Activated T-cell treated with anti-CD3 and anti-CD28 coated beads for 48 hours (primary cell): ENCODE measurements around the gene CIITA.
"Not testable (repeated sequence)": the region's sequence is repeated elsewhere in the genome, so short reads cannot be mapped to it uniquely, and the experiment has no call there.

Source experiments
- DNase-seq: peaks from one replicate; pipeline ENCODE4 v3.0.0-alpha.2; 2020; ENCODE audit warnings: low read depth

The CIITA gene

DNA sequence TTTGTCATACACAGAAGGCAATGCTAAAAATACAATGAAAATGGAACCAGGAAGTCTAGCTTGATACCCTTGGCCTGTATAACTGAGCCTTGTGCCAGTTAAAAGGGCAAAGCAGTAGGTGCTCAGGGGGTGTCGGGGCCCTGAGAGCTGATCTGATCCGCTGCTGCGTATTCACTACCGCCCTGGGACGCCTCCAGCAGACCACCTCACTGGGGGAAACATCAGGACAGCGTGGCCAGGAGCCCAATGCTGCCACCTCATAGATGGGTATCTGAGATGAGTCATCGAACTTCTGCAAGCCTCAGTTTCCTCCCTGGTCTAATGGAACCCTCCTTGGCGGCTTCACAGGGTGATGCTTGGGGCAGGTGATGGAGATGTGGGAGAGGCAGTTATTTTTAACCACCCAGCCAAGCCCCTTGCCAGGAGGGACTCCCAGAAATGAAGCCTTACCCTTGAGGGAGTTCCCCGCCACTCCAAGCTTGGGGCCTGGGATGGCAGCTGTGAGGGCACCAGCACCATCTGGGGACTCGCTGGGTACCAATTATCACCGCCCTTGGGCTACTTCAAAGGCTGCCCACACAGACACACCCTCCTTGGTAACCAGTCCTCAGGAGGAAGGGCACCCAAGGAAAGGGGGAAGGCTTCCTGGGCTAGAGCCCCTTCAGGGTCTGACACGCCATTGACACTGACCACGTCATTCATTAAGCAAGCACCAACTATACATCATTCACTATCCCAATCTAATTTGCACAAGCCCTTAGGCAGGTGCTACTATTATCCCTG lies 57.5 kb downstream of the CIITA start:
- no peak for DNase-seq

DNA sequence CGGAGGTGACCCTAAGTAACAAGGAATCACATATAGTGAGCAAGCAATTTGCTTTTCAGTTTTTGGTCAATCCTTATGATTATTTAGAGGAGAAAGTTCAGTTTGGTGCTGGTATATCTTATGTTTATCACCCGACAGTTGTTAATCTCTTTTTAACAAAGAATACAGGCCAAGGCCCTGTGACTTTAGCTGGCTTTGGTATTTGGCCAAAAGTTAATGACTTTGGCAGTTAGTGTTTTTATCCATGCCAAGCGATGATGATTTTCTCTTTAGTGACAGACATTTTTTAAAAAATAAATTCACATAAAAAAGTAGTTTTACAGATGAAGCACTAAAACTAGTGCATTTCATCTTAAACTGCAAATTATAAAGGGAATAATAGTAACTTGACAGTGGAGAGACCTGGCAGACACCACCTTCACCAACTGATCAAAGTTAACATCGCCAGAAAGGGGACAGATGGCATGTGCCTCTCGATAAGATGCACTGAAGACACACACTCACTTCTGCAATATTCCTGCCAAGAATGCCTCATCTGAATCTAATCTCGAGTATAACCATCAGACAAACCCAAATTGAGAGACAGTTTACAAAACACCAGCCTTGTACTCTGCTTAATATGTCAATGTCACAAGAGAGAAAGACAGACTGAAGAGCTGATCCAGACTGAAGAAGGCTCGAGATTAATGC lies 58.4 kb downstream of the CIITA start:
- no peak for DNase-seq

DNA sequence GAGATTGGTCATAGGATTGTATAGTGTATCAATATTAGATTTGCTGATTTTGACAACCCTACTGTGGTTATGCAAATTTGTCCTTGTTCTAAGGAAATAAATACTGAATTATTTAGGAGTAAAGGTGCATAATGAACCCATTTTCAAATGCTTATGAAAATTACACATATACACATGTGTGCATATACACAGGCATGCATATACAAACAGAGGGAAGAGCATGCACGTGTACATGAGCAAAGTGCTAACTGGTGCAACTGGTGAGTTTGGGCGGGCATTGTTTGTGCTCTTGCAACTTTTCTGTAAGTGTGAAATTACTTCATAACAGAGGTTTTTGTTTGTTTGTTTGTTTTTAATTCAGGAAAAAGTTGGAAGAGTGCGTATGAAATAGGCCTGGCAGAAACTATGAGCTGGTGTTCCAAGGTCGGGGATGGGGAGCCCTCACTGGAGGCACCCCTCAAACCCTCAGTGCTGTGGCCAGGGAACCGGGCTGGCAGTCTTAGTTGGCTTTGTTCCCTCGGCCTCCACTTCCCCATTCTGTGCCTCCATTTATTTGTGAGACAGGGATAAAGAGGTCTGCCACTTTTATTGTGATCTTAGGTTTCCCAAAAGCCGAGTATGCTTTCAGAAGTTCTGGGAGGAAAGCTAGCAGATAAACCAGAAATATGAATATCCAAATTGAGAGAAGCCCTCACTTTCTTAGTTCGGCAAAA lies 59.4 kb downstream of the CIITA start:
- no peak for DNase-seq

DNA sequence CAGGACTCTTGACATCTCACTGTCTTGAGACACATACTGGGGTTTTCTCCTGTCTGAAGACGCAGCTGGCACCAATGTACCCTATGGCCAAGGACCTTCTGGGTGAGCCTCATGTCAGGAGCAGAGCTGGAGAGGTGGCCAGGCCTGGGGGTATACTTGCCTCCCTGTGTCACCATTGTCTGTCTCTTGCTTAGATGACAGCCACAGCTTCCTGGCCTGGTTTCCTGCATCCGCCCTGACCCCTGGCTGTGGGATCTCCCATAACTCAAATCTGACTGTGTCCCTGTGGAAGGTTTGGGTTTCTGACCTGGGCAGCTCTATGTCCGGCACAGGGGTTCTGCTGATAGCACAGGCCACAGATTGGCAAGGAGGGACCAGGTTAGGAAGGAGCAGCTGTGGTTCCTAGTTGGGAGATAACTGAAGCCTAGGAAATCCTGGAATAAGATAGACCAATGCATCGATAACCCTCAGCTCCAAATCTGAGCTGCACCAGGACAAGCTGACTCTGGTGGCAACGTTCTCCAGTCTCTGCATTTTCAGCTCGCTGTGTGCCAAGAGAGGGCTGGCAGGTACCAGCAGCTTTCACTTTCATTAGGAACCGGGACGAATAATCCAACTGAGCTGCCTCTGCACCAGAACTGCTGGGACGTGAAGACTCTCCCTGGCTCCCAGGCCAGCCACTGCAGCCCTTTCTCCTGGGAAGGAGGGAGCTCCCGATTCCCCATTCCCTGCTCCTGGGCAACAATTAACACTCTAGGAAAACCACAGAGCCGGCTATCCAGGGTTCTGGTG lies 60.3 kb downstream of the CIITA start:
- no peak for DNase-seq

DNA sequence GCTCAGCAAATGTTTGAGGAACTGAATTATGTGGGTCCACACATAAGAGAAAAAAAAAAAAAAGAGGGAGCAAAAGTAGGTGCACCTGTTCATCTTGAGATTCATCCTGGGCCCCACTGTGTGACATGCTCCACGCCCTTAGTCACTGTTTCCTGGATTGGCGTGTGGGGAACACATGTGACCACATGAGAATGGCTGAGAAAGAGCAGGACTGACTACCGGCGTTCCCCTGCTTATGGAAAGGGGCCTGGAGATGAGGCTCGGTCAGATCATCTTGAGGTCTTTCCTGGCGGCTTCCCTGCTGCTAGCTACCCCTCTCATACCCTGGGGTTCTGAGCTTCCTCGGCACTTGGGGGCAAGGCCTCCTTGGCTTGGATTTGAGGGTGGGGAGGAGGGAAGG lies 61.3 kb downstream of the CIITA start:
- DNase-seq = peak; percentile 39

DNA sequence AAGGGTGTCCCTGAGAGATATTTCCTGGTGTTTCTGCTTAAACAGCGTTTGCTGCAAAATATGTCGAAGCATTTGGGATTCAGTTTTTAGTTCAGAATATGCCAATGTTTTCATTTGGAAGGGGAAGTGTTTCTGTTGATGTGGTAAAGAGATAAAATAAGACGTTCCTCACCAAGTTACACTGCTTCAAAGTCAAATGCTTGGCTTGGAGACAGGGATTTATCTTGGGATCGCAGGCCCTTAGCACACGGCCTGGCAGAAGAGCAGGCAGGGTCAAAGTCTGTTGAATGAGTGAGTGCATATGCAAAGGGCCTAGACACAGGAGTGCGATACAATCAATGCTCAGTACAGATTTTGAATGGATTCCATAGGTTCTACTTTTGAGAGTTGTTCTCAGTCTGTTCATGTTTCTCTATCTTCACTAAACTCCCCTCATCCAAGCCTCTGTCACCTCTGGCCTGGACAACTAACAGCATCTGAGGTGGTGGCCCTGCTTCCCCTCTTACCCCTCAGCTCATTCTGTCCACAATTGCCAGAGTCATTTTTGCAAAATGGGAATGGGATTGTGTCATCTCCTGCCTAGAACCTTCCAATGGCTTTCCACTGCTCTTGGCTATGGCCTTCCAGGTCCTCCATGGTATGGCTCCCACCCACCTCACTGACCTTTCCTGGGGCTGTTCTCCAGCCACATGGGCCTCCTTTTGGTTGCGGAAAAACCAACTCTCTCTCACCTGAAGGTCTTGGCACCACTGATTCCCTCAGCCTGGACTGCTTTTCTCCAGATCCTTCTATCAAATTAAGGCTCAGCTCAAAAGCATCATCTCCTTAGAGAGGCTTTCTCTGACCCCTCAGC lies 62.0 kb downstream of the CIITA start:
- no peak for DNase-seq

DNA sequence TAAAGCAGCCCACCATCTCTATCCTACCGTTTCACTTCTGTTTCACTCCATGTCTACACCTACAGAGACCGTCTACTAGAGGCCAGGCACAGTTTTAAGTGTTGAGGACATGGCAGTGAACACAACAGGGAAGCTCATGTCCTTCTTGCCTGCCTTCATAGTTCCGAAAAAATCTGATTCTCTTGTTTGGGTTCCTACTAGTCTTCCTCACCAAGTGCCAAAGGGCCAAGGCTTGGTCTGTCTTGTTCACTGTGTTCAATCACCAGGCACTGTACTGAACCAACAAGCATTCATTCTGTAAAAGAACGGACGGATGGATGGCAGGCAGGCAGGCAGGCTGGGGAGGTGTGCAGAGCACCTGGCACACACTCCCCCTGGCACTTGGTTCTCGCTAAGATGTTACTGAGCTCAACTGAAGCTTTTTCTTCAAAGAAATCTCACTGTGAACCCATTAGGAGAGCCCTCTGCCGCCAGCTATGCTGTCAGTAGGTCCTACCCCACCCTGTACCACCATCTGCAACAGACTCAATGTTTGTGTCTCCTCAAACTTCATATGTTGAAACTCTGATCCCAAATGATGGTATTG lies 62.7 kb downstream of the CIITA start:
- no peak for DNase-seq

DNA sequence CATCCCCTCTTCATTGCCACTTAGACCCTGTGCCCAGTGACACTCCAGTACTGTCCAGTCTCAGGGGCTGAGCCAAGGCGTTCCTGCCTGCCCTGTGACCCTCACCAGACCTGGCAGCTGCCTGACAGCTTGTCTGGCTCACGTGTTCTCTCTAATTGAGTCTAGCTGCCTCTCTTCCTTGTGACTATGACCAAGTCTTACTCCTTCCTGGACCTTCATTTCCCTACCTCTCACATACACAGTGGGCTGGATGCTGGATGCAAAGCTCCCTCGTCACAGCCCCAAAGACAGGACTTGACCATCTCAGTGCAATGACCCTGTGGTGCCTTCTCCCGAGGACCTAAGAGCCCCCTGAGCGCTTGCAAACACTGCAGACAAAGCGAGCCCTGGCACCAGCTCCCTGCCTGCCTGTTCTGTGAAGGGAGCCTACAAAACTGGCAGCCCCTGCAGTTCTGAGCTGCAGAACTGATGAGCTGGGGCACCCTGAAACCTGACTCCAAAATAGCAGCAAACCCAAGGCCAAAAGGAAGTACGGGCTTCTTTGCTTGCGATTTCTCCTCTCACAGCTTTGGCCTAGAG lies 63.6 kb downstream of the CIITA start:
- DNase-seq = no peak

DNA sequence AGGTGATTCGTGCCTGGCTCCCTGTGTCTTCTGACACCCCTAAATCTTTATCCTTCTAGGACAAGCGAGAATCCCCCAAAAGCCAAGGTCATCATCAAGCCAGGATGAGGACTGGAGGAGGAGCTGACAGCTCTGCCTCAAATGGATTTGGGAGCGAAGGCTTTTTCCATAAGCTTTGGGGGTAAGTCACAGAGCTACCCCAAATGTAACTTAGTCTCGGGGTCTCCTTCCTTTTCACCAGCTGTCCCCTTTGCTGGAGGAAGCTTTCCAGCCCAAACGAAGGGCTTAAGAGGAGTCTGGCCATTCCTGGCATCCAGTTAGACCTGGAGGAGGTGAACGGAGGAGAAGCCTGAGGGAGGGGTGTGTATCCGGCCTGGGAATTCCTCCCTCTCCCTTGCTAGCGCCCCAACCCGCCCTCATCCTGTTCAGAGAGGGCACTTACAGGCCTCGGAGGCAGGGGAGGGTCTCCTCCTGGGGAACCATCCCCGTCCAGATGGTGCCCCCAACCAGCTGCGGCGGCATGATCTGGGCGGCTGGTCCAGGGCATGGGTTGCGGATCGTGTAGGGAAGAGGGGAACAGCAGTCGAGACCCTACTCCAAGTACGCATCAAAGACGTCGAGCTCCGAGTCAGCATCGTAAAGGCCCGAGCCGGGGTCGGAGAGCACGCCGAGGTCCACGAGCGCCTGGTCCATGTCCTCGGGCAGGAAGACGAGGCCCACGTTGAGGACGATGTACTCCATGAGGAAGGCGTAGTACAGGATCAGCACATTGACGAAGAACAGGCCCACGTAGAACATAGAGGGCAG lies 64.3 kb downstream of the CIITA start:
- no peak for DNase-seq

DNA sequence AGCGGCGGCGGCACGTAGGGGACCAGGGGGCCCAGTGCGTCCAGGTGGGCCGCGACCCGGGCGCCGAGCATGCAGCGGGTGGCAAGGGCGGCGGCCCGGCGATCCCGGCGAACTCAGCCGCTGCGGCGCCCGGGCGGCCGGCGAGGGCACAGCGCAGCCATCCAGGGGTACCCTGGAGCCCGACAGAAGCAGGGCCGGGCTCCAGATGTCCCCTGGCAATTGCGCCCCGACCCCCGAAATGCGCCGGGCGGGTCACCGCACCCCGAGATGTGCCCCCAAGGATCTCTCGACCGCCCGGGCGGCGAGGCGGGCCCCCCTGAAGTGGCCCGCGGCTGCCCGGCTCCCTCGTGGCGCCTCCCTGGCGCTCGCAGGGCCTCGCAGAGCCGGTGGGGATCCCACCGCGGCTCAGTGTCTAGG lies 64.9 kb downstream of the CIITA start:
- not testable (repeated sequence) for DNase-seq

DNA sequence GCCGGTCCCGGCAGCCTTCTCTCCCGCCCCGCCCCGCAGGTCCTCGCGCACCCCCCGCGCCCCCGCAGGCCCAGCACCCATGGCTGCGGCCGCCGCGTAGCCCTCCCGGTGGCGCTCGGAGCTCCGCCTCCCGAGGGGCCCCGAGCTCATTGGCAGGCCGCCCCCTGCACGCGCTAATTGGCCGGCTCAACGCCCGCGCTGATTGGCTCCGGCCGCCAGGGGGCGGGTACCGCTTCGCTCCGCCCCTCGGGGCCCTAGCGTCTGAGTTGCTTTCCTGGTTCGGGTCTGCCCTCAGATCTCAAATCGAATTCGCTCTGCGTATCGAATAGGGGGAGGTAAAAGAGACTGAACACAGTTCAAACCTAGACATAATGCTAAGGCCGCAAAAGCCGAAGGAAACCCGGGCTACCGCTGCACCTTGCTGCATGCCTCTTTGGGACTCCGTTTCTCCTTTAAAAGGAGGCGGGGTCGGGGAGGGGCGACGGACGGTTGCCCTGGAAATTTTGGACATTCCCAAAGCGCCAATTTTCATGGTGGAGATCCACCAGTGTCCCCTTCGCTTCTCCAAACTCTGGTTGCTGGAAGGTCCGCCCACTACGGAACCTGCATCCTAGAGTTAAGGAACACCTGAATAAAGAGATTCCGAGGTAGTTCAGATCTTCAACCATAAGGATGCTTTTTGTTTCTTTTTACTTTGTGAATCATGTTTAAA lies 65.5 kb downstream of the CIITA start, which contains the start of gene DEXI:
TSS of gene DEXI (minus strand) at position 117 of the 712 bp plus-strand sequence. CDS start 463 bp downstream, outside the sequence.
- peak; percentile 95 for DNase-seq

DNA sequence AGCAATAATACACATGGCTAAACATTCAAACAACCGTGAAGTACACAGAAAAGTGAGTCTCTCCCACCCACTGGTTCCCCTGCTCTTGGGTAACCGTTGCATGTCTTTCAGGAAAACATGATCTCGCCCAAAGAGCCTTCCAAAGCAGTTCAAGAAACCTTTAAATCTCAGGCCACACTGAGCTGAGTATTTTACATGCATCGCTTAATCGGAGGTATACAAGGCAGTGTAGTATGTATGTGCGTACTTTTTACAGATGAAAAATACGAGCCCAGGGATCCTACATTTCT lies 66.0 kb downstream of the CIITA start:
- DNase-seq = no peak

DNA sequence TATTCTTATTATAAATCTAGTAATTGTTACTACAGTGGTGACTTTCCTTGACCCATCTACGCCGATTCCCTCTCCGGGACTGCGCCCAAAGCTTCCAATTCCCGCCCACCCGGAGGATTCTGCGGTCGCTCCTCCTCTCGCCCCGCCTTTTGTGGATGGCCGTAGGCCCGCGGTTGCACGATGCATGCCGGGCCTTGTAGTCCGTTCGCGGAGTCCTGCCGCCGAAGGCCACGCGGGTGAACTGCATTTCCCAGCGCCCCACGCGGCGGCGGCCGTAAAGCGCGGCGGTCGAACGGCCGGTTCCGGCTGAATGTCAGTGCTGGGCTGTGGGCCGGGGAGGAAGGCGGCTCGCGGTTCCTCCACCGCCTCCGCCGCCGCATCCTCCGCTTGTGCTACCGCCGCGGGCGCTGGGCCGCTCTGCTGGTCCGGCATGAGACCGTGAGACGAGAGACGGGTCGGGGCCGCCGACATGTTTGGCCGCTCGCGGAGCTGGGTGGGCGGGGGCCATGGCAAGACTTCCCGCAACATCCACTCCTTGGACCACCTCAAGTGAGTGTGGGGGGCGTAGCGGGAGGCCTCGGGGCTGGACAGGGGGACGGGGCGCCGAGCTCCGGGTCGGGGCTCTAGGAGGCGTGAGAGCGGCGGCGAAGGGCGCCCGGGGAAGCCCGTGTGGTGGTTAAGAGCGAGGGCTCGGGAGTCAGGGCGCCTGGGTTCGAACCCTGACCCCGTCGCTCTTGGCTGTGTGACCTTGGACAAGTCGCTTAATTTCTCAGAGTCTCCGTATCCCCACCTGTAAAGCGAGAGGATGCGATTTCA lies 67.5 kb downstream of the CIITA start, which contains the start of gene CLEC16A:
TSS of gene CLEC16A (plus strand) at position 316 of the 816 bp plus-strand sequence. CDS start at position 470, 154 bp downstream.
- DNase-seq = peak; percentile 96

DNA sequence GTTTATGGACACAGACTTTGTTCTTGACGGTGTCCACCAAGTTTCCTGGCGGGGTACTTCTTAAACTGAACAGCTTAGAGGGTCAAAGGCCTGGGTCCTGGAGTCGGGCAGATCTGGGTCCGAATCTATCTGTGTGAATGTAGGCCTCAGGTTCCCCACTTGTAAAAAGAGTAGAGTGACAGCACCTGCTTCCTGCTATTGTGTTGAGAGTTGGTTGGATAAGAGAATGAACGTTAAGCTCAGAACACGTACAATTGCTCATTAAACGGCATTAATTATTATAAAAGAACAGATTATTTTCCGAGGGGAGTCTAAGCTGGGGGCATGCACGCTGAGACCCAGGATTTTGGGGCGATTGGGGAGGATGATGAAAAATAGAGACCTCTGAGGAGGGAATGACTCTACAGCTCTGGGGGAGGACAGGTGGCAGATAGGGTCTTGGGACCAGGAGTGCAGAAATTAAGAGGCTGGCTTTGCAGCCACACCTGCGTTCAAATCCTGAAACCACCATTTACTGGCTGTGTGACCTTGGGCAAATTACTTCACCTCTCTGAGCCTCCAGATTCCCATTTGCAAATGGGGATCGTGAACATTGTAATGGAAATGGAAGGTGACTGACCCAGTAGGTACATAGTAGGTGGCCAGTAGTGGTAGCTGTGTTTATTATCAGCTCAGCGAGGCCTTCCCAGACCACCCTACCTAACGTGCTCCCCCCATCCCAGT lies 68.2 kb downstream of the CIITA start:
- DNase-seq = no peak

DNA sequence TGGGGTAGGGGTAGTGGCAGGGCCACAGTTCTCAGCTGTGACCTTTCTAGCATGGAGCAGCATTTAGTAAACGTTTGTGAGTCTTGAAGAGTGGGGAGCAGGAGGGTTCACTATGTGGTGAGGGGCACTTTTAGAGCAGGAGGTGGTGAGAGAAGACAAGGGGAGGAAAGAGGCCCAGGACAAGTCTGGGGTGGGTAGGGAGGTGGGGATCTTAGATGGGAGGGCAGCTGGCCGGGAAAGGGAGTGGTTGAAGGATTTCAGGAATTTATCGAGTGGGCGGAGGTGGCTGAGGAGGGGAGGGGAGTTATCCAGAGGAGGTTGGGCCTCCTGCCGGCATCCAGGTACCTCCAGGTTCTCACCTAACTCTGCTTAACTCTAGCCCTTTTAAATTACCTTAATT lies 69.3 kb downstream of the CIITA start:
- DNase-seq = no peak

DNA sequence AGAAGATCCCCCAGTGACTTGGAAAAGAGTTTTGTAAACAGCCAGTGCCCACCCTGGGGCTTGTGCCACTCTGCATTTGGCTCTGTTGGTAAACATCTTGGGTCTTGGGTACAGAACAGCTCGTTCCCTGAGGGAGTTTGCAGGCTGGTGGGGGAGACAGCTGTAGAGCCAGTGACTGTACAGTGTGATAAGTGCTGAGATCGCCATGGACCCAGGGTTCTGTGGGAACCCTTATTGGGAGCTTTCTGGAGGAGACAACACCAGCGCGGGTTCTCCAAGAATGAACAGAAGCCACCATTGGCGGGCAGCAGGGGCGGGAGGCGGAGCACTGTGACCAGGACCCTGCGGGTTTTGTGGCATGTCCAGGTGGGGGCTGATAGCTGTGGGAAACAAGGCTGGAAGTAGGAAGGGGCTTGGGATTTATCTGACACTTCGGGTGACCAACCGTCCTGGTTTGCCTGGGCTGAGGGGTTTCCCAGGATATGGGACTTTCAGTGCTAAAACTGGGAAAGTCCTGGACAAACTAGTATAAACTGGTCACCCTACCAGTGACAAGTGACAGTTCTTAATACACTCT lies 70.3 kb downstream of the CIITA start:
- DNase-seq = no peak

DNA sequence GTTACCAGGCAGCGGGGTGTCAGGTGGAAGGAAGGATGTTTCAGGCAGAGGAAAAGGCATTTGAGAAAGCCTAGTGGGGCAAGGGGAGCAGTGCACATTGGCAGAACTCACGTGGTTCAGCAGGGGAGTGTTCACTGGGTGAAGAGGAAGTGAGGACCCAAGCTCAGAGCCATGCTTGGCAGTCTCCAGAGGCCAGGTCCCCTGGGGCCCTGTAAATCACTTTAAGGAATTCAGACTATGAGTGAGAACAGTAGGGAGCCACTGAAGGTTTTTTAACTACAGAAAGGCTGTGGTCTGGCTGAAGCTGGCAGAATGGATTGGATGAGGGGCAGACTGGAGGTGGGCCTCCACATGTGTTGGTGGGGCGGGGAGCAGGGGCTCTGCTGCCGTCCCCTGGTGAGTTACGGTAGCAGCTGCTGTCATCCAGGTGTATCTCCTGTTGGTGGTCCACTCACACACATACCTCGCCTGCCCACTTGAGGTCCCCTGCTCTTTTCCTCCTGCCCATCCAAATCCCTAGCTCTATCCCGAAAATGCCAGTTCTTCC lies 72.5 kb downstream of the CIITA start:
- DNase-seq = no peak
